Fibroblast of gingiva (primary cell): ENCODE data around the gene KRT3.
"Not testable (repeated sequence)": the region's sequence is repeated elsewhere in the genome, so short reads cannot be mapped to it uniquely, and the experiment has no call there.

ENCODE experiments used
- DNase-seq: peaks from one replicate; pipeline ENCODE4 v3.0.0-alpha.2; 2011; ENCODE audit warnings: low read depth

The KRT3 gene

GRCh38 chr12:52760623-52761022 lies 35.3 kb downstream of the KRT3 start:
- DNase-seq = no peak

DNA sequence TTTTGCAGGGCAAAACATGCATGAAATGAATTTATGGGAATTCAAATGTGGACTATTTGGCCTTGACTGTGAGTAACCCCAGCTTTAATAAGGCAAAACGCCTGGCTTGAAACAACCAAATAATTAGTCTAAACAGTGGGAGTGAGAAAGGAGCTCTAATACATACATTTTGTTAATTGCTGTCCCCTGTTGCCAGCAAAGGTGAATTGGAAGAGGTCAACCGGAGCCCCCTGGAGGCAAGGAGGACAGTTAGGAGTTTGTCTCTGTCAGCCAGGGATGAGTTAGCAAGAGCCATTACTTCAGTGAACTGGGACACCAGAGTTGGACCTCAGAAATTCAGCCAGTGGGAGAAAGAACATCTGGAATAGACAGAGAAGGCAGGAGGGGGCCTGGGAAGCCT lies 36.2 kb downstream of the KRT3 start:
- DNase-seq = no peak

- no peak for DNase-seq
Observed at GRCh38 chr12:52759218-52759617, 36.7 kb downstream of the KRT3 start.

GRCh38 chr12:52757449-52758176 lies 38.3 kb downstream of the KRT3 start:
- DNase-seq = no peak

DNA sequence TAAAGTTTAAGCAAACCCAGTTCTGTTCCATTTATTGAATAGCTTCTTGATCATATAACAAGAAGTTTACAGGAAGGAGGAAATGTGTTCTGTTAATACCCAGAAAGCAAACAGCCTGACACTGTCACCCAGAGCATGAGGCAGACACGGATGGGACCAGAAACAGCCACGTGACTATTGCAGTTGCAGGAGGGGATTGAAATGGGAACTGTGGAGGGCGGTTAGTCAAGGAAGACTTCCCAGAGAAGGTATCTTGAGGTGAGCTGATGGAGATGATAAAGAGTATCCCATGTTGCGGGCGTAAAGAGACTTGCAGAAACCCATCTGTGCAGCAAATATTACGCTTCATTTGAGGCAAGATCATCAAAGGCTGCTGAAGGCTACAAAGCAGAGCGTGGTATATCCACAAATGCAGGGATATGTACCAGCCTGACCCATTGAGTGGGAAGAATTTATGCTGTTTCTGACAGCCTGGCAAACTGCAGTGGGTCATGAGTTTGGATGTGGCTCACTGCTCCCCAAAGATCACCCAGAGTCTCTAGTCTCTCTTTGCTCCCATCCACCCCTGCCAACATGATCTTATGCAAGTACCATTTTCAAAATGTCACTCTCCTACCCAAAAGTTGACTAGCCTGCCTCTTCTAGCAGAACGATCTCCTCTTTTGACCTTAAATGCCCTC lies 39.5 kb downstream of the KRT3 start:
- DNase-seq = no peak

- DNase-seq = no peak
Observed at GRCh38 chr12:52755533-52755932, 40.4 kb downstream of the KRT3 start.

DNA sequence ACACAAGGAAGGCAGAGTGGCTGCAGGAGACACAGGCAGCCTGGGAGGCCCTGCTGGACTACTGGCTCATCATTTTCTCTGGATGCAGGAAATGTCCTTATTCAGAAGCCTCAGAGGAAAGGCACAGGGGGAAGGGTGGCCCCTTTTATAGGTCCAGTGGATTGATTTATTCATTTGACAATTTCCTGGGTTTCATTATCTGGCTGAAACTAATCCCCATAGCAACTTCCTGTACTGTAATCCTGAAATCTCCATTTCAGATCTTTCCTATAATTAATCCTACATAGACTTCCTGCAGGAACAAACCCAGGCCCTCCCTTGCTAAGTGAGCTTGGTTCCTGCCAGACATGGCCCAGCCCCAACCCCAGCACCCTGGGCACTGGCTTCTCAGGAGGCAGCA lies 41.8 kb downstream of the KRT3 start:
- DNase-seq = no peak

DNA sequence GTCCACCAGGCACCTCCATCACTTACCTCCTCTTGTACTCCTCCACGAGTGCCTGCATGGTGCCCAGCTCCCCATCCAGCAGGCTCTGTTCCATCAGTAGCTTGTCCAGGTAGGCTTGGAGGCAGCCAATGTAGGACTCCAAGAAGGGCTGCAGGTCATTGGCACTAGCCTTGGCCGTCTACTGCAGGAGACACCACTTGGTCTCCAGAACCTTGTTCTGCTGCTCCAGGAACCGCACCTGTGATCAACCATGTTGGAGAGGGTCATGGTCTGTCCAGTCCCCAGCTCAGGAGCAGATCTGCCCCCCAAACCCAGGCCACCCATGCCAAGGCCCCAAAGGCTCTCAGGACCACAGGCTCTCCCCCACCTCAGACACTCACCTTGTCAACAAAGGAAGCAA lies 42.6 kb downstream of the KRT3 start:
- no peak for DNase-seq

- DNase-seq = no peak
Observed at GRCh38 chr12:52752516-52752915, 43.4 kb downstream of the KRT3 start.

- DNase-seq = no peak
Observed at GRCh38 chr12:52751795-52752194, 44.1 kb downstream of the KRT3 start.

GRCh38 chr12:52750532-52750931 lies 45.4 kb downstream of the KRT3 start:
- DNase-seq = not testable (repeated sequence)

GRCh38 chr12:52749827-52750226 lies 46.1 kb downstream of the KRT3 start:
- no peak for DNase-seq

DNA sequence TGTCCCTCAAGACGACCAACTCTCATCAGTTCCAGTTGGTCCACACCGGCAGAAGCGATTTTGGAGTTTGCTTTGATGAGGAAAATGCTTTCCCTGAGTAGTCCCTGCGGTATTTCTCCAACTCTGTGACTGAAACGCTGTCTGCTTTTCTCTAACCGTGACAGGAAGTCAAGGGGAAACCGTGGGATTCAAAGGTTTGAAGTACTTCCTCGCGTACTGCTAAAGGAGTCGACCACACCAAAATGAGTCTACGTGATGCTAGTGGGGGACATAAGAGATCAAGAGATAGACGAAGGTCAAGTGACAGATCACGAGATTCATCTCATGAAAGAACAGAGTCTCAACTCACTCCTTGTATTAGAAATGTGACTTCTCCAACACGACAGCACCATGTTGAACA lies 47.3 kb downstream of the KRT3 start:
- no peak for DNase-seq

DNA sequence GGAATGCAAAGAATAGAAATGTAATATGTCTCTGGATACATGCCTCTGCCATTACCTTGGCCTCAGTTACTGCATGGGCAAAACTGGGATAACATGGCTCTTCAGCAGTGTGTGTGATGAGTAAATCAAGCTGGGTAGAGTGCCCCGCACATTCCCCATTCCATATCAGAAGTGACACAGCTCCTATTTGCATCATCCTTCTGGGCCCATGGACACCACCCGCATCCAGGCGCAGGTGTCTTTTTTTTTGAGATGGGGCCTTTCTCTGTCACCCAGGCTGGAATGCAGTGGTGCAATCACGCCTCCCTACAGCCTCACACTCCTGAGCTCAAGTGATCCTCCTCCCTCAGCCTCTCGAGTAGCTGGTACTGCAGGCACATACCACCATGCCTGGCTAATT lies 50.4 kb downstream of the KRT3 start:
- no peak for DNase-seq

- no peak for DNase-seq
Observed at GRCh38 chr12:52744493-52745156, 51.3 kb downstream of the KRT3 start.

GRCh38 chr12:52742822-52743457 lies 53.0 kb downstream of the KRT3 start:
- DNase-seq = no peak

GRCh38 chr12:52742196-52742580 lies 53.7 kb downstream of the KRT3 start:
- DNase-seq = no peak

GRCh38 chr12:52741375-52742195 lies 54.3 kb downstream of the KRT3 start:
- peak; percentile 5 for DNase-seq

- no peak for DNase-seq
Observed at GRCh38 chr12:52740584-52740983, 55.3 kb downstream of the KRT3 start.

- no peak for DNase-seq
Observed at GRCh38 chr12:52739963-52740362, 56.0 kb downstream of the KRT3 start.
